K562 (cell line): Measurements from ENCODE around the gene EMC10. TPM values are rescaled to one million over a fixed set of nuclear protein-coding genes. Genes with fewer than 3 reads are reported as not detected.

Experiments used
- ATAC-seq: fragments of 200-7000 bp; cut with Tn5 transposase; 3 replicates; pipeline ENCODE4 v1.9.1; 2020; ENCODE audit warnings: moderate library complexity
- BruUV-seq: library from RNA; stranded (reverse); fragments of 400-500 nt; replicated peaks from 2 replicates; lab custom pipeline; 2021; lab: Mats Ljungman, UMichigan
- CTCF ChIA-PET: fragments of 300-600 bp; formaldehyde crosslinking; extraction: SDS; loops from one replicate; lab custom pipeline; 2021; ENCODE audit warnings: low intra/inter-chr PET ratio; lab: Yijun Ruan, JAX
- POLR2A ChIA-PET: fragments of 300-600, 350-650 bp; sonication (Branson Sonifier 250); formaldehyde crosslinking; extraction: SDS; loops from one replicate; lab custom pipeline; 2021; ENCODE audit warnings: antibody characterized with exemption, inconsistent platforms; lab: Yijun Ruan, JAX
- DNase-seq, 4 experiments: peaks; one replicate each; pipeline versions ENCODE4 v3.0.0 to v3.0.0-alpha.2; 2011 to 2018; ENCODE audit warnings: low spot score in 3 of 4, mixed read lengths in 3 of 4; ENCODE audit errors: extremely low read depth in 1 of 4
- FAIRE-seq: peaks from 2 replicates; lab custom pipeline; 2011; peaks lifted over from hg19 to GRCh38; lab: Jason Lieb, UNC
- H2AFZ ChIP-seq: 2 replicates; pipeline ENCODE4 v1.6.0; 2011; ENCODE audit warnings: low read depth, low read length, control low read depth, inconsistent platforms
- H3K27ac ChIP-seq: fragments of 200-600 bp; 3 replicates; pipeline ENCODE4 v1.8.0; 2011; ENCODE audit warnings: low read depth, mild to moderate bottlenecking, control low read depth, inconsistent platforms, low read length, moderate library complexity, mixed read lengths; ENCODE audit errors: extremely low read depth
- H3K27me3 ChIP-seq, 2 experiments: fragments of 300-600 bp in 1 of 2; 2 replicates in 1 of 2; 3 replicates in 1 of 2; pipeline versions ENCODE4 v1.6.0 to v1.8.0; 2011; ENCODE audit warnings: inconsistent platforms in 2 of 2, low read length in 2 of 2, mild to moderate bottlenecking in 1 of 2, mixed read lengths in 1 of 2, moderate library complexity in 1 of 2; ENCODE audit not compliant: control insufficient read depth in 2 of 2, insufficient read depth in 2 of 2
- H3K36me3 ChIP-seq: fragments of 300-600 bp; 3 replicates; pipeline ENCODE4 v1.8.0; 2011; ENCODE audit warnings: mild to moderate bottlenecking, low read length, inconsistent platforms; ENCODE audit not compliant: control insufficient read depth, insufficient read depth
- H3K4me1 ChIP-seq, 2 experiments: fragments of 200-600 bp in 1 of 2; replicated peaks in 1 of 2; 2 replicates in 1 of 2; 3 replicates in 1 of 2; pipeline versions ENCODE4 v1.5.1 to v1.8.0; 2011; ENCODE audit warnings: inconsistent platforms in 2 of 2, low read length in 2 of 2, mild to moderate bottlenecking in 1 of 2, mixed read lengths in 1 of 2, moderate library complexity in 1 of 2; ENCODE audit not compliant: control insufficient read depth in 2 of 2, insufficient read depth in 2 of 2
- H3K4me2 ChIP-seq: 2 replicates; pipeline ENCODE4 v1.6.1; 2011; ENCODE audit warnings: low read length, control low read depth, inconsistent platforms, mixed read lengths; ENCODE audit not compliant: insufficient read depth
- H3K4me3 ChIP-seq: fragments of 200-600 bp; sonication (generic), shearing (Covaris generic); 2 replicates; pipeline ENCODE4 v1.5.1; 2016; ENCODE audit warnings: control low read depth, inconsistent platforms
- H3K79me2 ChIP-seq: fragments of 200-600 bp; 3 replicates; pipeline ENCODE4 v1.8.0; 2011; ENCODE audit warnings: low read length, inconsistent platforms; ENCODE audit not compliant: control insufficient read depth, insufficient read depth
- H3K9ac ChIP-seq, 2 experiments: 2 replicates each; pipeline versions ENCODE4 v1.6.0 to v1.6.1; 2011; ENCODE audit warnings: low read depth in 2 of 2, low read length in 2 of 2, control low read depth in 1 of 2, inconsistent platforms in 1 of 2, mild to moderate bottlenecking in 1 of 2, mixed read lengths in 1 of 2; ENCODE audit not compliant: insufficient read depth in 1 of 2
- H3K9me1 ChIP-seq: one replicate; pipeline ENCODE4 v1.6.0; 2011; ENCODE audit warnings: inconsistent platforms, mild to moderate bottlenecking, low read length, moderate library complexity; ENCODE audit not compliant: control insufficient read depth, insufficient read depth
- H3K9me3 ChIP-seq: replicated peaks from 2 replicates; pipeline ENCODE4 v1.5.1; 2011; ENCODE audit warnings: low read depth, low read length, inconsistent platforms; ENCODE audit not compliant: control insufficient read depth, insufficient read depth
- H4K20me1 ChIP-seq: replicated peaks from 2 replicates; pipeline ENCODE4 v1.6.1; 2011; ENCODE audit warnings: low read length, inconsistent platforms, mixed read lengths; ENCODE audit not compliant: control insufficient read depth, insufficient read depth
- CTBP1 ChIP-seq: fragments of 450-650 bp; IDR thresholded peaks from 2 replicates; pipeline ENCODE4 v1.6.1; 2016; ENCODE audit warnings: borderline replicate concordance
- LARP7 ChIP-seq: fragments of 450-650 bp; IDR thresholded peaks from 2 replicates; pipeline ENCODE4 v1.6.1; 2016
- NFIC ChIP-seq: fragments of 450-650 bp; IDR thresholded peaks from 2 replicates; pipeline ENCODE4 v1.6.1; 2017; ENCODE audit warnings: mild to moderate bottlenecking, inconsistent platforms
- NFIX ChIP-seq: fragments of 250-450 bp; sonication (Bioruptor Pico); IDR thresholded peaks from 2 replicates; pipeline ENCODE4 v1.4.0; 2020; ENCODE audit warnings: low read depth, mild to moderate bottlenecking, moderate library complexity
- ZBTB7A ChIP-seq: IDR thresholded peaks from 2 replicates; pipeline ENCODE4 v1.6.1; 2011; ENCODE audit warnings: low read depth, mild to moderate bottlenecking, low read length, moderate library complexity, borderline replicate concordance; ENCODE audit not compliant: control insufficient read depth
- WGBS: fragments of 100-300 bp; shearing (Covaris generic); methylation state at CpG from one replicate; pipeline ENCODE4 v1.1.6; 2016; ENCODE audit warnings: low coverage, mixed read lengths; ENCODE audit not compliant: insufficient coverage; ENCODE audit errors: missing lambda C conversion rate; 5-methylcytosine and 5-hydroxymethylcytosine counted together
- in situ Hi-C: fragments of 300-500 bp; cut with MboI; formaldehyde crosslinking; loops from 4 replicates; pipeline ENCODE4 v1.15.0; 2018; ENCODE audit warnings: inconsistent platforms, mixed read lengths
- intact Hi-C: fragments of 100-400 bp; cut with micrococcal nuclease; formaldehyde crosslinking; loops from 2 replicates; pipeline ENCODE4 v1.14.2; 2022
- polyA plus RNA-seq, 8 experiments: library from polyadenylated mRNA; depleted of rRNA in 4 of 8; stranded (reverse) in 5 of 8; unstranded in 3 of 8; fragments of >200 nt; fragmentation: Nextera tagmentation in 2 of 8; fragmentation: Illumina TruSeq in 1 of 8; extraction: Ambion mirVana in 2 of 8; extraction: Trizol in 1 of 8; gene quantifications; 2 replicates each; pipeline versions ENCODE4 v1.2.1 to v1.2.3, GENCODE V29; 2011 to 2014; ENCODE audit warnings: inconsistent platforms in 1 of 8, missing spikeins in 1 of 8
- total RNA-seq, 7 experiments: library from RNA; depleted of rRNA in 6 of 7; stranded (reverse); fragments of >200 nt in 6 of 7; fragmentation: Illumina TruSeq in 2 of 7; extraction: Trizol in 2 of 7; gene quantifications; 2 replicates each; pipeline versions ENCODE4 v1.2.1 to v1.2.3, GENCODE V29; 2011 to 2021; ENCODE audit warnings: low replicate concordance in 1 of 7
- TF ChIP-seq, protein P1 (sequence below), 2 experiments: fragments of 250-450 bp in 1 of 2; fragments of 450-650 bp in 1 of 2; sonication (Bioruptor Pico) in 1 of 2; IDR thresholded peaks; 2 replicates each; pipeline versions ENCODE4 v1.6.1 to v1.8.0; 2016 to 2021; ENCODE audit warnings: mild to moderate bottlenecking in 2 of 2, moderate library complexity in 2 of 2, missing compliant biosample characterization in 1 of 2, missing genetic modification characterization in 1 of 2
- TF ChIP-seq, protein P2 (sequence below): sonication (generic); formaldehyde crosslinking; IDR thresholded peaks from 2 replicates; pipeline ENCODE4 v1.8.0; 2022; ENCODE audit warnings: missing genetic modification reagents, mild to moderate bottlenecking, borderline replicate concordance
- TF ChIP-seq, protein P3 (sequence below): sonication (generic); formaldehyde crosslinking; IDR thresholded peaks from 2 replicates; pipeline ENCODE4 v1.8.0; 2022; ENCODE audit warnings: missing genetic modification reagents, mild to moderate bottlenecking, moderate library complexity, borderline replicate concordance
- TF ChIP-seq, protein P4 (sequence below): fragments of 450-650 bp; IDR thresholded peaks from 2 replicates; pipeline ENCODE4 v1.6.1; 2018; ENCODE audit not compliant: partially characterized antibody

The EMC10 gene
- total and polyA plus RNA-seq, 9 of the 15 experiments (the other 6 are each of a cell fraction or from before 2014, with no cell fraction given) = 1.4 to 46.0 (median 13.1) TPM

DNA sequence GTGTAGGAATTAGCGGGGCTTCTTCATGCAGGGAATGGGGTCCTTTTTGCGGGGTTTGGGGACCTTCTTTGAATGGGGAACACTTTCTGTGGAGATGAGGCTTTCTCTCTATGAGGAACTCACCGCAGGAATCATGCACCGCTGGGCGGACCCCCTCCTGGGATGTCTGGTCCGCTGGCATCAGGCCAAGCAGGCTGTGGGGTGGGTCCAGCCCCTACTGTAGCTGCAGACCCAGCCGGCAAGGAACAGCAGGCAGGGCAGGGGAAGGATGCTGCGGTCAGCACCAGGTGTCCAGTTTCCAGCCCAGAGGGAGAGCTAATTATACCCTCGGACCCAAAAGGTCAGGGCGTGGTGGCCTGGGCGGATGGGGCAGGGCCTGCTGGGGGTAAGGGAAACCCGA, 41.8 kb upstream of the EMC10 start:
- ATAC-seq = peak; percentile 13; the same call in 2 of the 3 replicates
- in situ Hi-C loops = no loop called here

More for the DNA sequence above, 41.8 kb upstream of the EMC10 start:
- H3K9me3 ChIP-seq = no peaks in the 10 kb centered on the region
- no peak overlapping the region for H3K4me3 ChIP-seq
- no peak for FAIRE-seq
- BruUV-seq = no TSS peak
- TF ChIP-seq, protein P1, sequence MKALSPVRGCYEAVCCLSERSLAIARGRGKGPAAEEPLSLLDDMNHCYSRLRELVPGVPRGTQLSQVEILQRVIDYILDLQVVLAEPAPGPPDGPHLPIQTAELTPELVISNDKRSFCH (CRISPR knock-in tag; IDR thresholded peaks at IDR 0.05) = no peak
- TF ChIP-seq, protein P1 (tag; IDR thresholded peaks at IDR 0.05) = 0 out of 2 replicates have a peak, but pooled peaks have one; percentile 51
- TF ChIP-seq NFIX (CRISPR knock-in tag) (peak; percentile 11; the same call in 1 of the 2 replicates), LARP7 (no peak), NFIC (peak; percentile 95), ZBTB7A (peak; percentile 9; the same call in 1 of the 2 replicates), CTBP1 (peak; percentile 64; the same call in 1 of the 2 replicates)
- TF ChIP-seq, protein P2, sequence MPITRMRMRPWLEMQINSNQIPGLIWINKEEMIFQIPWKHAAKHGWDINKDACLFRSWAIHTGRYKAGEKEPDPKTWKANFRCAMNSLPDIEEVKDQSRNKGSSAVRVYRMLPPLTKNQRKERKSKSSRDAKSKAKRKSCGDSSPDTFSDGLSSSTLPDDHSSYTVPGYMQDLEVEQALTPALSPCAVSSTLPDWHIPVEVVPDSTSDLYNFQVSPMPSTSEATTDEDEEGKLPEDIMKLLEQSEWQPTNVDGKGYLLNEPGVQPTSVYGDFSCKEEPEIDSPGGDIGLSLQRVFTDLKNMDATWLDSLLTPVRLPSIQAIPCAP (CRISPR knock-in tag) = no peak
- TF ChIP-seq, protein P3, sequence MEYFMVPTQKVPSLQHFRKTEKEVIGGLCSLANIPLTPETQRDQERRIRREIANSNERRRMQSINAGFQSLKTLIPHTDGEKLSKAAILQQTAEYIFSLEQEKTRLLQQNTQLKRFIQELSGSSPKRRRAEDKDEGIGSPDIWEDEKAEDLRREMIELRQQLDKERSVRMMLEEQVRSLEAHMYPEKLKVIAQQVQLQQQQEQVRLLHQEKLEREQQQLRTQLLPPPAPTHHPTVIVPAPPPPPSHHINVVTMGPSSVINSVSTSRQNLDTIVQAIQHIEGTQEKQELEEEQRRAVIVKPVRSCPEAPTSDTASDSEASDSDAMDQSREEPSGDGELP (CRISPR knock-in tag) = peak; percentile 38; the same call in 1 of the 2 replicates
- TF ChIP-seq, protein P4, sequence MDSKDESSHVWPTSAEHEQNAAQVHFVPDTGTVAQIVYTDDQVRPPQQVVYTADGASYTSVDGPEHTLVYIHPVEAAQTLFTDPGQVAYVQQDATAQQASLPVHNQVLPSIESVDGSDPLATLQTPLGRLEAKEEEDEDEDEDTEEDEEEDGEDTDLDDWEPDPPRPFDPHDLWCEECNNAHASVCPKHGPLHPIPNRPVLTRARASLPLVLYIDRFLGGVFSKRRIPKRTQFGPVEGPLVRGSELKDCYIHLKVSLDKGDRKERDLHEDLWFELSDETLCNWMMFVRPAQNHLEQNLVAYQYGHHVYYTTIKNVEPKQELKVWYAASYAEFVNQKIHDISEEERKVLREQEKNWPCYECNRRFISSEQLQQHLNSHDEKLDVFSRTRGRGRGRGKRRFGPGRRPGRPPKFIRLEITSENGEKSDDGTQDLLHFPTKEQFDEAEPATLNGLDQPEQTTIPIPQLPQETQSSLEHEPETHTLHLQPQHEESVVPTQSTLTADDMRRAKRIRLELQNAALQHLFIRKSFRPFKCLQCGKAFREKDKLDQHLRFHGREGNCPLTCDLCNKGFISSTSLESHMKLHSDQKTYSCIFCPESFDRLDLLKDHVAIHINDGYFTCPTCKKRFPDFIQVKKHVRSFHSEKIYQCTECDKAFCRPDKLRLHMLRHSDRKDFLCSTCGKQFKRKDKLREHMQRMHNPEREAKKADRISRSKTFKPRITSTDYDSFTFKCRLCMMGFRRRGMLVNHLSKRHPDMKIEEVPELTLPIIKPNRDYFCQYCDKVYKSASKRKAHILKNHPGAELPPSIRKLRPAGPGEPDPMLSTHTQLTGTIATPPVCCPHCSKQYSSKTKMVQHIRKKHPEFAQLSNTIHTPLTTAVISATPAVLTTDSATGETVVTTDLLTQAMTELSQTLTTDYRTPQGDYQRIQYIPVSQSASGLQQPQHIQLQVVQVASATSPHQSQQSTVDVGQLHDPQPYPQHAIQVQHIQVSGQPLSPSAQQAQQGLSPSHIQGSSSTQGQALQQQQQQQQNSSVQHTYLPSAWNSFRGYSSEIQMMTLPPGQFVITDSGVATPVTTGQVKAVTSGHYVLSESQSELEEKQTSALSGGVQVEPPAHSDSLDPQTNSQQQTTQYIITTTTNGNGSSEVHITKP = peak; percentile 61
- TF ChIP-seq, all 486 proteins: peak for 7
- POLR2A ChIA-PET = no interaction called here
- WGBS = 5% methylated on average over 12 of the region's 12 CpGs
- H3K9me1 ChIP-seq = no peaks in the 10 kb centered on the region
- H3K36me3 ChIP-seq = no peaks in the 10 kb centered on the region
- peak overlapping the region in 1 of 2 experiments; percentile 88; a peak in 2 of 4 replicates for H3K9ac ChIP-seq
- CTCF ChIA-PET = no interaction called here
- intact Hi-C loops = no loop called here
- no peaks in the 10 kb centered on the region for H3K79me2 ChIP-seq
- H2AFZ ChIP-seq = no peak overlapping the region
- H4K20me1 ChIP-seq = no peaks in the 10 kb centered on the region
- DNase-seq = peak; percentile 47 to 54 (median 50)
- peaks cover 0 to 25% of the 10 kb centered on the region in 2 experiments; a peak in 3 of 5 replicates for H3K27me3 ChIP-seq
- peaks cover 12 to 42% of the 10 kb centered on the region in 2 experiments; a peak in 4 of 5 replicates for H3K4me1 ChIP-seq
- no peak overlapping the region for H3K4me2 ChIP-seq
- no peak overlapping the region for H3K27ac ChIP-seq
